DOHH2 (cell line): ENCODE measurements around the gene PDE11A.

Source experiments
- CTCF ChIP-seq: fragments of 200-600 bp; sonication (generic); IDR thresholded peaks from one replicate; pipeline ENCODE4 v1.5.1; 2014; ENCODE audit warnings: antibody characterized with exemption, mild to moderate bottlenecking, low read depth, low read length; ENCODE audit not compliant: poor library complexity, severe bottlenecking
- EZH2phosphoT487 ChIP-seq: fragments of 200-600 bp; sonication (generic); IDR thresholded peaks from 2 replicates; pipeline ENCODE4 v1.6.1; 2017; ENCODE audit warnings: borderline replicate concordance, mild to moderate bottlenecking, antibody characterized with exemption, low read length, moderate library complexity, mixed read lengths

DNA sequence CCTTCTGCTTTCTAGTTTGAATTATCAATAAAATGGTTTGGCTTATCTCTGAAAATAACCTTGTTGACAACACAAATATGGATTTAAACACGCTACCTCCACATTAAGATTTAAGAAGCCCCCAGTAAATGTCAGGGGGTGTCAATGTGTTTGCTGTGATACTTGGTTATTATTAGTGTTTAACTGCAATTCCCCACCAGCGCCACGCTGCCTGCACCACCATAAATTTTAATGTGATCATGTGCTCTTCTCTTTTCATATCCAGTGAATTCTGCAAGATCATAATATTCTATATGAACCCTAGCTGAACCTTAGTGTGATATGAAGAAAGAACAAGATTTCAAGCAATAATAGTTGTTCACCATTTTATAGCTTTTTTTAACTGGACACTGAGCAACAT is 349.3 kb downstream of the PDE11A start:
- TF ChIP-seq CTCF (no peak), EZH2phosphoT487 (no peak)
